Fibroblast of peridontal ligament (primary cell): ENCODE results near the gene CDK8.
"Not testable (repeated sequence)": the region's sequence is repeated elsewhere in the genome, so short reads cannot be mapped to it uniquely, and the experiment has no call there.

ENCODE experiments used
- DNase-seq: peaks from one replicate; pipeline ENCODE4 v3.0.0-alpha.2; 2010; ENCODE audit errors: extremely low read depth

The CDK8 gene

GRCh38 chr13:26253787-26254582 is at the start of gene CDK8:
Gene CDK8 (plus strand): TSS chr13:26254129. CDS start chr13:26254642, 513 bp downstream.
- DNase-seq, result peak; percentile 87

- no peak for DNase-seq
These were observed 45.6 kb upstream of the CDK8 start for GRCh38 chr13:26208287-26208686.

GRCh38 chr13:26213345-26213744 is 40.6 kb upstream of the CDK8 start:
- no peak for DNase-seq

DNA sequence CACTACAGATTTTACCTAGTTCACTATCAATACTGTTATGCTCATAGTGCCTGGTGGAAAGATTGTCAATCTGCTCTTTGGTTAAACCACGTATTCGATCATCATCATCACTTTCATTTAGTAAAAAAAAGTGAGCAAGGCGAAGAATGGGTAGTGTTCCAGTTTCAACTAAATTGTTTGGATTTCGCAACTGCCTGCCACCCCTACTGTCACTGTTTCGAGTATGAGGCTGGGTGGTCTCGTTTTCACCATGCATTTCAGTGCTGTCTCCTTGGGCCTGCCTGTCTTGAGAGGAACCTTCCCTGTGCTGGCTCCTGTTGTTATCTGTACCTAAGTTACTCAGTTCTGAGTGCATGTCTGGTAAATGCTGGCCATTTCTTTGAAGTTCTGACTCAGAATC is 39.9 kb upstream of the CDK8 start:
- DNase-seq, result no peak

DNA sequence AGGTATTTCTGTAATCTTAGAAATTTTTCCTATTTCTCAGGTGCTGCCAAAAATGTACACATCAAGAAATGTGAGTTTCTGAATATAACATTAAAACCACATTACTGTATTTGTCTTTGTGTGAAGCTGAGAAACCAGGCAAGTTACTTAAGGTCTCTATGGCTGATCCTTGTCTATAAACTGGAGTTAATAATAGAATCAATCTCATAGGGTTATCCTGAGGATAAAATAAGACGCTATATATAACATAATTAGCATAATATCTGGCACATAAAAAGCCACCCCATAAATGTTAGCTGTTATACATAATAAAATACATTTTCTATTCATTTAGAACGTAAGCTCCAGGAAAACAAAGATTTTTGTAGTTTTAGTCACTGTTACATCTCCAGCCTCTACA is 37.9 kb upstream of the CDK8 start:
- DNase-seq, result no peak

DNA sequence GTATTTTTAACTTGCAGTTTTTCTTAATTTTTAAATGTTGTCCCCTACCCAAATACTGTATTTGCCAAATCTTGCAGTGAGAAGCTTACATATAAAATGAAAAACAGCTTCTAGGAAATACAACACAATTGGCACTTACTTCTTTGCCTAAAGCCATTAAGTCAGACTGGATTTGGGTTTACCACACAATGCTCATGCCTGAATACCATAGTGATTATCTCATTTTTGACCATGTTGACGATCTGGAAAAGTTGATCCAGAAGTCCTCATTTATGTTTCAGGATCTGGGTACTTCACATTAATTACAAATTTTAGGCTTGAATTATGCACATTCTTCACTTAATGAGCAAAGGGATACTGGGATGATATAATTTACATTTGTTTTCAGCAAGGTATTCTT is 34.2 kb upstream of the CDK8 start:
- DNase-seq, result peak; percentile 56

DNA sequence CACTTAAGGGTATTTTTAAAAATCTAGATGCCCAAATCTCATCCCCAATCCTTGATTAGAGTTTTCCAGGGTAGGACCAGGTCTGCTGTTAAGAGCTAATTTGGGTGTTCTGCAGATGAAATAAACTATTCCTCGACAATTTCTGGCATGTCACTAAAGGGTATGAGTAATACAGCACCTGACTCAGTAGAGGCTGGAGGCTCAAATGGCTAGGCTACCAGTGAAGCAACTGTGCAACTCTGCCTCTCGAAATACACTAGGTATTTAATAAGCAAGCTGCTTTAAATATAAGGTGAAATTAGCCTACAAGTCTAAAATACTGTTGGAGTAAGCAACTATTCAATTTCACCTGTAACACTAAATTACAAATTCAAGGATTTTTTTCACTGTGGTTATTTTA is 33.4 kb upstream of the CDK8 start:
- peak; percentile 35 for DNase-seq

GRCh38 chr13:26221399-26221720 is 32.6 kb upstream of the CDK8 start:
- no peak for DNase-seq

GRCh38 chr13:26221721-26222519 is 32.0 kb upstream of the CDK8 start, which contains the start of gene RNF6:
Gene RNF6 (minus strand): TSS chr13:26222314. CDS start chr13:26219649, 2,665 bp downstream.
- DNase-seq, result peak; percentile 99

DNA sequence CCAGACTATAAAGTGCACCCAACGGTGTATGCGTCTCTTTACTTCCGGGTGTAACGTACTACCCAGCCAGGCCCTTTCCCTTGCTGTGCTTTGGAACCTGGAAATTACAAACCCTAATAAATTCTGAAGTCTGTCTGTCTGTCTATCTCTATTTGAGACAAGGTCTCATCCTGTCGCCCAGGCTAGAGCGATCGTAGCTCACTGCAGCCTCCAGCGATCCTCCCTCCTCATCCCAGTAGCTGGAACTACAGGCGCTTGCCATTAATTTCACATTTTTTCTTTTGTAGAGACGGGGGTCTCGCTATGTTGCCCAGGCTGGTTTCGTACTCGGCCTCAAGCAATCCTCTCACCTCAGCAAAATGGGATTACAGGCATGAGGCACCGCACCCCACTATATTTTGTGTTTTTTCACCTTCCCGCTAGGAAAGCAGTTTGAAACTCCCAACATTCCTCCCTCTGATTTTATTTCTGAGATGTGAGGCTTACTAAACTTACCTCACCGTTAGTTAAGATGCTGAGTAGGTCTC is 31.3 kb upstream of the CDK8 start:
- peak; percentile 7 for DNase-seq

DNA sequence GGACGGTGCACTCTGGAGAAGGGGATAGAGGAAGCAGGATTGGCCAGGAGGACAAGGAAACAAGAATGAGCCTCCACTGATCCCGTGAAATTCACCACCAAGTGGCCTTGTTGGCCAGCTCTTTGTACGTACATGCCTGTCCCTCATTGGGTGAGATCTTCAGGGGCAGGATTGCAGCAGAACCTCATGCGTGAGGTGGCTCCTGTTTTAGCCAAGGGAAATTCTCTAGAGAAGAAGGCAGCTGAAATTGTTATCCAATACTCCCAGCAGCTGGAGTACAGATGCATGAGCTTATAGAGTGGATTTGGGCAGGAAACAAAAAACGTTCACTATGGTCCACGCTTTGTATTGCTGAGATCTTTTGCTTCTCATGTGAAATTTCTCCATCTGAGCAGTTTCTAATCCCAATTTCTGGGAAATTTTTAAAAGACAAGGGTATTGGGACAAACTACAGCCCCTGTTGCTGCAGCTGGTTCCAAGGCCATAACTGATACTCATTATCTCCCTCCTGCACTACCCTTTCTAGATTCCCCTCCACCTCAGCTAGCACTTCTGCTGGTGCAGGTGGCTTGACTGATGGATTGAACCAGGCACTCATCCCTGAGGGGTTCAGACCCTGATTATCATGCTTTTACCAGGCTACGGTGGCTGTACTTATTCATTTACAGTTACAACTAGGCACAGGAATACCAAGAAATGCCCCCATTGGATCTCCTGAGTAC is 27.9 kb upstream of the CDK8 start:
- peak; percentile 29 for DNase-seq

DNA sequence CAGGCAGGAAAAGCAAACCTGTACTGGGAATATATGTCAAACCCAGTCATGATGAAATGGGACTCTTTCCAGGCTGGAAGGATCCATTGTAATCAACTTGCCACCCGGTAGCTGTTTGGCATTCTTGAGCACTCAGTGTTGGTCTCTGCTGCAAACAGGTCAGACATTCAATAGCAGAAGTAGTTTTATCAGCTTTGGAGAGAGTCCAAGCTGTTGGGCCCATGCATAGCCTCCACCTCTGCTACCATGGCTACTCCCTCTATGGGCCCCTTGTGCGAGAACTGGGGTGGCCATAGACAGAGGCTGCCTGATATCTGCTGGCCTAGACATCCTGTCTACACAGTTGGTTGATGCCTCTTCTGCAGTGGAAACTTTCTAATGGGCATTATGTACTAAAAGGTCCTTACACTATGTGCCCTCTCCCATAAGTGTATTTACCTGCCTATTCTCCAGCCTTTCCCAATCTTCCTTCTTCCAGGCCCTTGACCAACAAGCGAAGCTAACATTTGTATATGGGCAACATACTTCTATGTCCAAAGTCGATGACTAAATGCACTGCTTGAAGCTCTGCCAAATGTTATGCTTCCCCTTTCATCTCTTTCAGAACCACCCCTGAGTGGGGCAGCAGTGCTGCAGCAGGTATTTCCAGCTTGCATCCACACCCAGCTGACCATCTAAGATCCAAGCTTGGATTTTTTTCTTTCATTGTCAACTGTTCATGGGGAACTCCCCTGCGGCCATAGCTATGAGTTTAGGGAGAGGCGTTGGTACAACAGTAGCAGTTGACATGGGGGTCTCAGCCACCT is 26.6 kb upstream of the CDK8 start:
- no peak for DNase-seq

DNA sequence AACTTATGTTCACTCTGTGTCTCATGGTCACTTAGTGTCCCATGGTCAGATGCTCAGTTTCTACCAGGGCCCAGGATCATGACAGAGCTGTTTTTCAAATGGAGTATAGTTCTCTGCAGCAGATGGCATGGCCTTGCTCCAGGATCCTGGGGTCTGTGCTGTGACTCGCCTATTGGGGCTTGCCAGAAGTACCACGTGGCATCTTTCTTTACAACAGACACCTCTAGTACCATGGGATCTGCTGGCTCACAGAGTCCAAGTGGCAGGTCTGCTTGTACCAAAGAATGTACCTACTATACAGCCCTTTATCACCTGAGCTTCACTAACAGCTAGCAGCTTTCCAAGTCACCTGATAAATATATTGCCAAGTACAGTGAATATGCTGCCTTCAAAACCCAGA is 25.8 kb upstream of the CDK8 start:
- DNase-seq, result no peak

- DNase-seq, result no peak
These were observed 24.8 kb upstream of the CDK8 start for GRCh38 chr13:26229080-26229615.

GRCh38 chr13:26230703-26231102 is 23.2 kb upstream of the CDK8 start:
- no peak for DNase-seq

DNA sequence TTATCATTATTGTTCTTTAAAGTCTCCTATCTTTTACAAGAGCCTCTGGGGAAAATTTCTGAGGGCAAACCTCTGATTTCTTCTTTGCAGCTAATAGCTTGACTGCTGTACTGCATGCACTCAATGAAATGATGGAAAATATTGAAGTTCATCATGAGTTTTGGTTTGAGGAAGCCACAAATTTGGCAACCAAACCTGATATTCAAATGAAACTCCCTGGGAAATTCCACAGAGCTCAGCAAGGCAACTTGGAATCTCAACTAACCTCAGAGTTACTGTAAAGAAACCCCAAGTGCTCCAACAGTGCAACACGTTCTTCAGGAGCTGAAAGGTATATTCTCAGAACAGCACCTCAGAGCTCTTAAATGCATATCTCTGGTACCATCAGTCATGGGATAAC is 17.6 kb upstream of the CDK8 start:
- no peak for DNase-seq

- DNase-seq, result no peak
These were observed 7.8 kb upstream of the CDK8 start for GRCh38 chr13:26246154-26246553.

DNA sequence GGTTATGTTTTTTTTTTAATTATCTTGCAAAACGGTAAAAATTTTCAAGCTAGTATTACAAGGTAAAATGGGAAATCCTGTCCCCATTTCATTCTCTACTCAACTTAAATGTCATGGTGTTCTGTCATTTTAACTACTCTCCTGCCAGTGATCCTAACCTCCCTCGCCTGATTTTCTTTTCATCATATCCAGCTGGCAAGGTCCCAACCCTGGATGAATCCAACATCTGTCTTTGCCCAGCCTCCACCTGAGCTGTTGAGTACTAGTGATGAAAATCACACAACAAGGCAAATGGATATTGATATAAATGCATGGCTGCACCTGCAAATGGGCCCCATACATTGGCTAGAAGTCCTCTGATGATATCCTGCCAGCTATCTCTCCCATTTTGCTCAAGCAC is 6.9 kb upstream of the CDK8 start:
- DNase-seq, result no peak

- DNase-seq, result no peak
These were observed 6.3 kb upstream of the CDK8 start for GRCh38 chr13:26247608-26248007.

- no peak for DNase-seq
These were observed 4.4 kb upstream of the CDK8 start for GRCh38 chr13:26249551-26249950.

- not testable (repeated sequence) for DNase-seq
These were observed 1.9 kb upstream of the CDK8 start for GRCh38 chr13:26252006-26252405.
